A549 (cell line): ENCODE data around the gene HEPHL1. TPM values are rescaled to one million over a fixed set of nuclear protein-coding genes. Genes with fewer than 3 reads are reported as not detected.
"Not testable (repeated sequence)": the region's sequence is repeated elsewhere in the genome, so short reads cannot be mapped to it uniquely, and the experiment has no call there.

Experiments
- ATAC-seq, 2 experiments: fragments of 200-7000 bp in 1 of 2; fragments of >200 bp in 1 of 2; cut with Nextera tagmentation in 1 of 2; cut with Tn5 transposase in 1 of 2; 3 replicates each; pipeline versions ENCODE4 v1.8.0 to v1.9.1; 2018 to 2020; ENCODE audit warnings: mild to moderate bottlenecking in 1 of 2, moderate library complexity in 1 of 2
- CTCF ChIA-PET: fragments of 300-600 bp; sonication (Branson Sonifier 250); formaldehyde crosslinking; extraction: SDS; loops from one replicate; lab custom pipeline; 2021; ENCODE audit warnings: antibody characterized with exemption, inconsistent platforms; lab: Yijun Ruan, JAX
- POLR2A ChIA-PET: fragments of 350-600 bp; formaldehyde crosslinking; extraction: SDS; loops from one replicate; lab custom pipeline; 2021; ENCODE audit warnings: antibody characterized with exemption, inconsistent platforms; lab: Yijun Ruan, JAX
- DNase-seq, 2 experiments: peaks; one replicate each; pipeline versions ENCODE4 v3.0.0 to v3.0.0-alpha.2; 2011 to 2016; ENCODE audit warnings: low read depth in 1 of 2, low spot score in 1 of 2
- FAIRE-seq: peaks from 2 replicates; lab custom pipeline; 2011; peaks lifted over from hg19 to GRCh38; lab: Jason Lieb, UNC
- H3K27ac ChIP-seq, 2 experiments: fragments of >200 bp; sonication (Bioruptor Twin); formaldehyde crosslinking; 3 replicates each; pipeline ENCODE4 v1.5.1; 2016 to 2017
- H3K4me1 ChIP-seq: fragments of >200 bp; sonication (Bioruptor Twin); formaldehyde crosslinking; 3 replicates; pipeline ENCODE4 v1.6.1; 2016
- H3K4me2 ChIP-seq: fragments of >200 bp; sonication (Bioruptor Twin); formaldehyde crosslinking; 3 replicates; pipeline ENCODE4 v1.6.1; 2016
- H3K4me3 ChIP-seq: fragments of >200 bp; sonication (Bioruptor Twin); formaldehyde crosslinking; 3 replicates; pipeline ENCODE4 v1.5.1; 2016
- H3K9me3 ChIP-seq: fragments of >200 bp; sonication (Bioruptor Twin); formaldehyde crosslinking; 3 replicates; pipeline ENCODE4 v1.6.1; 2016
- BHLHE40 ChIP-seq: IDR thresholded peaks from 2 replicates; pipeline ENCODE4 v1.6.1; 2012; ENCODE audit warnings: low read depth, low read length, inconsistent platforms
- CHD4 ChIP-seq: fragments of 200-600 bp; sonication (generic); IDR thresholded peaks from 2 replicates; pipeline ENCODE4 v1.6.1; 2016; ENCODE audit warnings: antibody characterized with exemption, mild to moderate bottlenecking, borderline replicate concordance
- EHMT2 ChIP-seq: fragments of 200-600 bp; sonication (generic); IDR thresholded peaks from 2 replicates; pipeline ENCODE4 v1.6.1; 2016; ENCODE audit warnings: antibody characterized with exemption, low read depth, mild to moderate bottlenecking, moderate library complexity
- ESRRA ChIP-seq: fragments of 150-350 bp; IDR thresholded peaks from 2 replicates; pipeline ENCODE4 v1.6.1; 2014; ENCODE audit warnings: mild to moderate bottlenecking, low read length, borderline replicate concordance
- FOSL2 ChIP-seq, 2 experiments: fragments of 450-650 bp in 1 of 2; fragments of >200 bp in 1 of 2; sonication (Bioruptor Twin) in 1 of 2; formaldehyde crosslinking; IDR thresholded peaks; 2 replicates each; pipeline versions ENCODE4 v1.5.0 to v1.6.1; 2016 to 2020; ENCODE audit warnings: mild to moderate bottlenecking in 1 of 2, moderate library complexity in 1 of 2
- GATA3 ChIP-seq: IDR thresholded peaks from 2 replicates; pipeline ENCODE4 v1.6.1; 2012; ENCODE audit warnings: borderline replicate concordance
- HOXA7 ChIP-seq: fragments of 250-450 bp; sonication (Bioruptor Pico); IDR thresholded peaks from 2 replicates; pipeline ENCODE4 v1.5.0; 2020; ENCODE audit warnings: mild to moderate bottlenecking, moderate library complexity
- JUNB ChIP-seq: fragments of >200 bp; sonication (Bioruptor Twin); formaldehyde crosslinking; IDR thresholded peaks from 2 replicates; pipeline ENCODE4 v1.6.1; 2016
- NPAS2 ChIP-seq: fragments of 250-450 bp; sonication (Bioruptor Pico); IDR thresholded peaks from 2 replicates; pipeline ENCODE4 v1.8.0; 2022; ENCODE audit warnings: mild to moderate bottlenecking, moderate library complexity, borderline replicate concordance
- POLR2AphosphoS2 ChIP-seq: conservative IDR thresholded peaks from 2 replicates; pipeline ENCODE4 v1.6.1; 2012; ENCODE audit warnings: low read length, improper control_type of control experiment, inconsistent platforms
- RAD21 ChIP-seq, 2 experiments: fragments of >200 bp in 1 of 2; sonication (Bioruptor Twin) in 1 of 2; formaldehyde crosslinking in 1 of 2; IDR thresholded peaks in 1 of 2; conservative IDR thresholded peaks in 1 of 2; 2 replicates in 1 of 2; 3 replicates in 1 of 2; pipeline ENCODE4 v1.6.1; 2012 to 2018; ENCODE audit warnings: inconsistent platforms in 1 of 2
- SREBF2 ChIP-seq: fragments of 450-650 bp; IDR thresholded peaks from 2 replicates; pipeline ENCODE4 v1.6.1; 2014; ENCODE audit warnings: mild to moderate bottlenecking, moderate library complexity
- ZC3H11A ChIP-seq: fragments of 450-650 bp; IDR thresholded peaks from 2 replicates; pipeline ENCODE4 v1.6.1; 2014; ENCODE audit warnings: antibody characterized with exemption, mild to moderate bottlenecking
- WGBS: methylation state at CpG from one replicate; pipeline ENCODE4 v1.1.6; 2017; ENCODE audit errors: missing lambda C conversion rate; 5-methylcytosine and 5-hydroxymethylcytosine counted together
- polyA plus RNA-seq, 4 experiments: library from polyadenylated mRNA; depleted of rRNA in 3 of 4; stranded (reverse); fragments of >200 nt; fragmentation: RNase III in 1 of 4; extraction: RNeasy Plus Mini Kit Qiagen cat#74134 plus additional on column Dnase treatment in 1 of 4; gene quantifications; 2 replicates in 3 of 4; 3 replicates in 1 of 4; pipeline ENCODE4 v1.2.3, GENCODE V29; 2011 to 2017
- TF ChIP-seq, protein P1 (sequence below): fragments of 200-600 bp; sonication (generic); IDR thresholded peaks from 2 replicates; pipeline ENCODE4 v1.6.1; 2016; ENCODE audit warnings: antibody characterized with exemption, mild to moderate bottlenecking, moderate library complexity
- TF ChIP-seq, protein P2 (sequence below): fragments of 250-450 bp; sonication (Bioruptor Pico); IDR thresholded peaks from 2 replicates; pipeline ENCODE4 v1.5.0; 2021; ENCODE audit warnings: mild to moderate bottlenecking, moderate library complexity, borderline replicate concordance

Gene HEPHL1
- polyA plus RNA-seq, 2 of the 4 experiments (the other 2 are of a cell fraction) = not detected

DNA sequence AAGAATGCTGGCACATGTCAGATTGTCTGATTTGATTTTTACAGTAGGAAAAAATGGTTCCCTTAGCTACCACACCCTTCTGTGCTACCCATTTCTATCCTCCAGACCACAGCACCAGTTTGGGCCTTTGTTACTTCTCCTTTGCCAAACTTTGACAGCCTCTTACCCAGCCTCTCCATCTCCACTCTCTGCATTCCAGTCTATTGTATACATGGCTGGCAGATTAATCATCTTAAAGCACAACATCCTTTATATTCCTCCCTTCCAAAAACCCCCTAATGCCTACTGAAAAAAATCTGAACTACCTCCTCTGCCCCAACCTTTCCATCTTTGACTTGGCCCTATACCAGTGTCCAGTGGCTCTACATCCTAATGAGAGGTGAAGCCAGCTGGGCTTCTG lies 96.7 kb downstream of the HEPHL1 start:
- DNase-seq = no peak

DNA sequence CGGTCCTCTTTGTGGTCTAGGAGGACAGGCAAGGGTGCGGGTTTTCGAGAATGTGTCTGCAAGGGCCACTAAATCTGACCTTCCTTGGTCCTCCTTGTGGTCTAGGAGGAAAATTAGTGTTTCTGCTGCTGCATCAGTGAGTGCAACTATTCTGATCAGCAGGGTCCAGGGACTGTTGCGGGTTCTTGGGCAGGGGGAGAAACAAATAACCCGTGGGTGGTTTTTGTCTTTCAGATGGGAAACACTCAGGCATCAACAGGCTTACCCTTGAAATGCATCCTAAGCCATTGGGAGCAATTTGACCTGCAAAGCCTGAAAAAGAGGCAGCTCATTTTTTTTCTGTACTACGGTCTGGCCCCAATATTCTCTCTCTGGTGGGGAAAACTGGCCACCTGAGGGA lies 98.5 kb downstream of the HEPHL1 start:
- FAIRE-seq, H3K4me2 ChIP-seq: not testable (repeated sequence)

More for the DNA sequence above, 96.7 kb downstream of the HEPHL1 start:
- Histone ChIP-seq H3K27ac (no peak overlapping the region), H3K4me1 (peaks cover 12% of the 10 kb centered on the region), H3K4me3 (no peak overlapping the region), H3K9me3 (no peaks in the 10 kb centered on the region), H3K4me2 (no peak overlapping the region)
- FAIRE-seq = no peak
- no peak for TF ChIP-seq FOSL2 (IDR thresholded peaks at IDR 0.05)
- no peak for TF ChIP-seq FOSL2 (CRISPR knock-in tag; IDR thresholded peaks at IDR 0.05)
- TF ChIP-seq BHLHE40 = no peak
- no peak for TF ChIP-seq ZC3H11A
- TF ChIP-seq EHMT2 = no peak
- no peak for TF ChIP-seq NPAS2 (CRISPR knock-in tag)
- no peak for TF ChIP-seq POLR2AphosphoS2
- no peak for TF ChIP-seq HOXA7
- no peak for TF ChIP-seq CHD4
- TF ChIP-seq SREBF2 = no peak
- TF ChIP-seq, protein P1, sequence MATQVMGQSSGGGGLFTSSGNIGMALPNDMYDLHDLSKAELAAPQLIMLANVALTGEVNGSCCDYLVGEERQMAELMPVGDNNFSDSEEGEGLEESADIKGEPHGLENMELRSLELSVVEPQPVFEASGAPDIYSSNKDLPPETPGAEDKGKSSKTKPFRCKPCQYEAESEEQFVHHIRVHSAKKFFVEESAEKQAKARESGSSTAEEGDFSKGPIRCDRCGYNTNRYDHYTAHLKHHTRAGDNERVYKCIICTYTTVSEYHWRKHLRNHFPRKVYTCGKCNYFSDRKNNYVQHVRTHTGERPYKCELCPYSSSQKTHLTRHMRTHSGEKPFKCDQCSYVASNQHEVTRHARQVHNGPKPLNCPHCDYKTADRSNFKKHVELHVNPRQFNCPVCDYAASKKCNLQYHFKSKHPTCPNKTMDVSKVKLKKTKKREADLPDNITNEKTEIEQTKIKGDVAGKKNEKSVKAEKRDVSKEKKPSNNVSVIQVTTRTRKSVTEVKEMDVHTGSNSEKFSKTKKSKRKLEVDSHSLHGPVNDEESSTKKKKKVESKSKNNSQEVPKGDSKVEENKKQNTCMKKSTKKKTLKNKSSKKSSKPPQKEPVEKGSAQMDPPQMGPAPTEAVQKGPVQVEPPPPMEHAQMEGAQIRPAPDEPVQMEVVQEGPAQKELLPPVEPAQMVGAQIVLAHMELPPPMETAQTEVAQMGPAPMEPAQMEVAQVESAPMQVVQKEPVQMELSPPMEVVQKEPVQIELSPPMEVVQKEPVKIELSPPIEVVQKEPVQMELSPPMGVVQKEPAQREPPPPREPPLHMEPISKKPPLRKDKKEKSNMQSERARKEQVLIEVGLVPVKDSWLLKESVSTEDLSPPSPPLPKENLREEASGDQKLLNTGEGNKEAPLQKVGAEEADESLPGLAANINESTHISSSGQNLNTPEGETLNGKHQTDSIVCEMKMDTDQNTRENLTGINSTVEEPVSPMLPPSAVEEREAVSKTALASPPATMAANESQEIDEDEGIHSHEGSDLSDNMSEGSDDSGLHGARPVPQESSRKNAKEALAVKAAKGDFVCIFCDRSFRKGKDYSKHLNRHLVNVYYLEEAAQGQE = no peak
- TF ChIP-seq ESRRA = no peak
- TF ChIP-seq GATA3 = no peak
- no peak for TF ChIP-seq JUNB
- TF ChIP-seq, protein P2, sequence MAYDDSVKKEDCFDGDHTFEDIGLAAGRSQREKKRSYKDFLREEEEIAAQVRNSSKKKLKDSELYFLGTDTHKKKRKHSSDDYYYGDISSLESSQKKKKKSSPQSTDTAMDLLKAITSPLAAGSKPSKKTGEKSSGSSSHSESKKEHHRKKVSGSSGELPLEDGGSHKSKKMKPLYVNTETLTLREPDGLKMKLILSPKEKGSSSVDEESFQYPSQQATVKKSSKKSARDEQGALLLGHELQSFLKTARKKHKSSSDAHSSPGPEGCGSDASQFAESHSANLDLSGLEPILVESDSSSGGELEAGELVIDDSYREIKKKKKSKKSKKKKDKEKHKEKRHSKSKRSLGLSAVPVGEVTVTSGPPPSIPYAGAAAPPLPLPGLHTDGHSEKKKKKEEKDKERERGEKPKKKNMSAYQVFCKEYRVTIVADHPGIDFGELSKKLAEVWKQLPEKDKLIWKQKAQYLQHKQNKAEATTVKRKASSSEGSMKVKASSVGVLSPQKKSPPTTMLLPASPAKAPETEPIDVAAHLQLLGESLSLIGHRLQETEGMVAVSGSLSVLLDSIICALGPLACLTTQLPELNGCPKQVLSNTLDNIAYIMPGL (CRISPR knock-in tag) = no peak
- no peak for TF ChIP-seq RAD21 (conservative IDR thresholded peaks at IDR 0.05 in 1 of 2, IDR thresholded peaks at IDR 0.05 in 1 of 2)
- ChIA-PET POLR2A (no interaction called here), CTCF (interaction anchor here (2.1 kb wide), 1 partner anchor 223 kb away, joined by 6 read pairs; no protein-coding TSS in a partner anchor)
- no peak for ATAC-seq

DNA sequence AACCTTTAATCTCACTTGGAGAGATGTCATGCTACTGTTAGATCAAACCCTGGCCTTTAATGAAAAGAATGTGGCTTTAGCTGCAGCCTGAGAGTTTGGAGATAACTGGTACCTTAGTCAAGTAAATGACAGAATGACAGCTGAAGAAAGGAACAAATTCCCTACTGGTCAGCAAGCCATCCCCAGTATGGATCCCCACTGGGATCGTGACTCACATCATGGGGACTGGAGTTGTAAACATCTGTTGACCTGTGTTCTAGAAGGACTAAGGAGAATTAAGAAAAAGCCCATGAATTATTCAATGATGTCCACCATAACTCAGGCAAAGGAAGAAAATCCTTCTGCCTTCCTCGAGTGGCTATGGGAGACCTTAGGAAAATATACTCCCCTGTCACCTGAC lies 99.4 kb downstream of the HEPHL1 start:
- DNase-seq, H3K9me3 ChIP-seq, FAIRE-seq, POLR2A ChIA-PET, H3K4me3 ChIP-seq, CTCF ChIA-PET, H3K4me2 ChIP-seq, H3K27ac ChIP-seq, ATAC-seq: not testable (repeated sequence)
- peaks cover 12% of the 10 kb centered on the region for H3K4me1 ChIP-seq
- 45% methylated on average over 2 of the region's 2 CpGs for WGBS

More for the DNA sequence above, 98.5 kb downstream of the HEPHL1 start:
- 87% methylated on average over 6 of the region's 6 CpGs for WGBS
- ATAC-seq, H3K9me3 ChIP-seq, POLR2A ChIA-PET, H3K4me3 ChIP-seq, CTCF ChIA-PET, H3K27ac ChIP-seq, DNase-seq: not testable (repeated sequence)
- peaks cover 12% of the 10 kb centered on the region for H3K4me1 ChIP-seq
